H1 (cell line): ENCODE measurements around the gene SLC9A5. TPM values are rescaled to one million over a fixed set of nuclear protein-coding genes. Genes with fewer than 3 reads are reported as not detected.

Experiments used
- CTCF ChIA-PET: fragments of 300-600 bp; sonication (Branson Sonifier 250); formaldehyde crosslinking; loops from one replicate; lab custom pipeline; 2021; ENCODE audit not compliant: partially characterized antibody; lab: Charles Lee
- POLR2A ChIA-PET: fragments of 300-600 bp; sonication (Branson Sonifier 250); formaldehyde crosslinking; loops from one replicate; lab custom pipeline; 2021; ENCODE audit warnings: inconsistent platforms; ENCODE audit not compliant: partially characterized antibody; lab: Charles Lee
- DNase-seq, 2 experiments: peaks; one replicate each; pipeline versions ENCODE4 v3.0.0 to v3.0.0-alpha.2; 2010 to 2022; ENCODE audit warnings: low spot score in 2 of 2, low read depth in 1 of 2, mixed read lengths in 1 of 2
- FAIRE-seq: peaks from 2 replicates; lab custom pipeline; 2011; peaks lifted over from hg19 to GRCh38; lab: Jason Lieb, UNC
- H2AFZ ChIP-seq: 2 replicates; pipeline ENCODE4 v1.8.1; 2012; ENCODE audit warnings: low read length, inconsistent platforms
- H2AK5ac ChIP-seq: 2 replicates; pipeline ENCODE4 v1.6.1; 2013; ENCODE audit warnings: low read depth, low read length
- H2BK120ac ChIP-seq: replicated peaks from 2 replicates; pipeline ENCODE3; 2013; ENCODE audit warnings: low read depth, low read length, inconsistent platforms
- H2BK12ac ChIP-seq: 2 replicates; pipeline ENCODE4 v1.6.1; 2013; ENCODE audit warnings: low read depth, low read length
- H2BK15ac ChIP-seq: 2 replicates; pipeline ENCODE4 v1.6.1; 2013; ENCODE audit warnings: low read length
- H2BK20ac ChIP-seq: 2 replicates; pipeline ENCODE4 v1.6.1; 2013; ENCODE audit warnings: low read length
- H2BK5ac ChIP-seq: 2 replicates; pipeline ENCODE4 v1.6.1; 2013; ENCODE audit warnings: low read depth, low read length
- H3K14ac ChIP-seq: 2 replicates; pipeline ENCODE4 v1.6.1; 2013; ENCODE audit warnings: inconsistent platforms; ENCODE audit not compliant: insufficient read length
- H3K18ac ChIP-seq: 2 replicates; pipeline ENCODE4 v1.6.1; 2013; ENCODE audit warnings: low read length; ENCODE audit errors: extremely low read depth
- H3K23ac ChIP-seq: 2 replicates; pipeline ENCODE4 v1.6.1; 2013; ENCODE audit warnings: inconsistent platforms; ENCODE audit not compliant: insufficient read length
- H3K23me2 ChIP-seq: 2 replicates; pipeline ENCODE4 v1.6.1; 2013; ENCODE audit warnings: low read depth, low read length
- H3K27ac ChIP-seq: 2 replicates; pipeline ENCODE4 v1.6.1; 2011; ENCODE audit warnings: low read depth, low read length, inconsistent platforms
- H3K27me3 ChIP-seq, 4 experiments: replicated peaks in 1 of 4; 1 replicate in 1 of 4; 2 replicates in 3 of 4; pipeline versions ENCODE4 v1.6.1 to v1.8.1; 2011 to 2013; ENCODE audit warnings: low read length in 3 of 4, mild to moderate bottlenecking in 3 of 4, inconsistent platforms in 2 of 4, mixed read lengths in 2 of 4, moderate library complexity in 1 of 4; ENCODE audit not compliant: control insufficient read depth in 3 of 4, insufficient read depth in 3 of 4; ENCODE audit errors: extremely low read depth in 1 of 4
- H3K36me3 ChIP-seq, 4 experiments: 2 replicates each; pipeline versions ENCODE4 v1.6.1 to v1.8.1; 2011 to 2013; ENCODE audit warnings: mild to moderate bottlenecking in 4 of 4, low read length in 3 of 4, moderate library complexity in 2 of 4, control low read depth in 1 of 4, inconsistent platforms in 1 of 4; ENCODE audit not compliant: insufficient read depth in 4 of 4, control insufficient read depth in 2 of 4
- H3K4ac ChIP-seq: replicated peaks from 2 replicates; pipeline ENCODE3; 2013; ENCODE audit warnings: low read length, low read depth, mixed read lengths, inconsistent platforms; ENCODE audit not compliant: insufficient read length
- H3K4me1 ChIP-seq, 4 experiments: replicated peaks in 1 of 4; 1 replicate in 1 of 4; 2 replicates in 3 of 4; pipeline versions ENCODE4 v1.6.1 to v1.8.1; 2011 to 2013; ENCODE audit warnings: low read length in 3 of 4, inconsistent platforms in 2 of 4, mixed read lengths in 1 of 4; ENCODE audit not compliant: insufficient read depth in 4 of 4, control insufficient read depth in 3 of 4
- H3K4me2 ChIP-seq, 2 experiments: 2 replicates each; pipeline versions ENCODE4 v1.6.1 to v1.8.1; 2011 to 2013; ENCODE audit warnings: low read depth in 2 of 2, low read length in 2 of 2, control low read depth in 1 of 2, inconsistent platforms in 1 of 2, mild to moderate bottlenecking in 1 of 2; ENCODE audit not compliant: insufficient read depth in 1 of 2
- H3K4me3 ChIP-seq, 4 experiments: fragments of 200-600, 300-600 bp in 1 of 4; sonication (generic), shearing (Covaris generic), sonication (Bioruptor Twin) in 1 of 4; 2 replicates each; pipeline versions ENCODE4 v1.5.1 to v1.8.1; 2011 to 2016; ENCODE audit warnings: low read length in 4 of 4, low read depth in 3 of 4, control low read depth in 2 of 4, inconsistent platforms in 2 of 4, mild to moderate bottlenecking in 2 of 4, mixed read lengths in 1 of 4, moderate library complexity in 1 of 4; ENCODE audit not compliant: insufficient read depth in 2 of 4; ENCODE audit errors: extremely low read depth in 1 of 4
- H3K56ac ChIP-seq: replicated peaks from 2 replicates; pipeline ENCODE3; 2013; ENCODE audit warnings: low read depth, mild to moderate bottlenecking, mixed read lengths, low read length, inconsistent platforms; ENCODE audit not compliant: insufficient read length
- H3K79me1 ChIP-seq: 2 replicates; pipeline ENCODE4 v1.6.1; 2013; ENCODE audit warnings: low read depth, low read length, control low read depth
- H3K79me2 ChIP-seq, 2 experiments: 2 replicates each; pipeline versions ENCODE4 v1.6.1 to v1.8.1; 2012 to 2013; ENCODE audit warnings: low read length in 2 of 2, mild to moderate bottlenecking in 2 of 2, inconsistent platforms in 1 of 2; ENCODE audit not compliant: insufficient read depth in 2 of 2, control insufficient read depth in 1 of 2
- H3K9ac ChIP-seq, 4 experiments: replicated peaks in 1 of 4; 1 replicate in 1 of 4; 2 replicates in 3 of 4; pipeline versions ENCODE4 v1.6.1 to v1.8.1; 2011 to 2013; ENCODE audit warnings: low read depth in 3 of 4, low read length in 3 of 4, control low read depth in 2 of 4, mild to moderate bottlenecking in 2 of 4, moderate library complexity in 2 of 4, inconsistent platforms in 1 of 4; ENCODE audit errors: extremely low read depth in 1 of 4
- H3K9me3 ChIP-seq, 2 experiments: 2 replicates each; pipeline versions ENCODE4 v1.6.1 to v1.8.1; 2012 to 2013; ENCODE audit warnings: mild to moderate bottlenecking in 2 of 2, moderate library complexity in 2 of 2, control low read depth in 1 of 2, inconsistent platforms in 1 of 2, low read depth in 1 of 2, low read length in 1 of 2, mixed read lengths in 1 of 2; ENCODE audit not compliant: insufficient read depth in 2 of 2
- H4K20me1 ChIP-seq, 2 experiments: replicated peaks in 1 of 2; 2 replicates each; pipeline versions ENCODE3 to v1.8.1; 2011 to 2013; ENCODE audit warnings: inconsistent platforms in 2 of 2, low read length in 2 of 2, mild to moderate bottlenecking in 1 of 2; ENCODE audit not compliant: insufficient read depth in 2 of 2, control insufficient read depth in 1 of 2
- H4K5ac ChIP-seq: 2 replicates; pipeline ENCODE4 v1.6.1; 2013; ENCODE audit warnings: low read length, low read depth, mixed read lengths, inconsistent platforms; ENCODE audit not compliant: insufficient read length
- H4K8ac ChIP-seq: 2 replicates; pipeline ENCODE4 v1.8.0; 2013; ENCODE audit warnings: mild to moderate bottlenecking, moderate library complexity, low read length, inconsistent platforms; ENCODE audit not compliant: insufficient read depth; ENCODE audit errors: extremely low read depth
- H4K91ac ChIP-seq: replicated peaks from 2 replicates; pipeline ENCODE3; 2013; ENCODE audit warnings: low read length, mixed read lengths, inconsistent platforms; ENCODE audit not compliant: insufficient read length
- CEBPB ChIP-seq: IDR thresholded peaks from 2 replicates; pipeline ENCODE4 v1.6.1; 2012; ENCODE audit warnings: low read depth, low read length
- HDAC6 ChIP-seq: IDR thresholded peaks from one replicate; pipeline ENCODE4 v1.7.1; 2012; ENCODE audit warnings: low read depth, mild to moderate bottlenecking, inconsistent platforms, low read length, moderate library complexity
- KDM4A ChIP-seq: IDR thresholded peaks from one replicate; pipeline ENCODE4 v1.7.1; 2012; ENCODE audit warnings: low read depth, mild to moderate bottlenecking, moderate library complexity, low read length, inconsistent platforms; ENCODE audit not compliant: severe bottlenecking
- POU5F1 ChIP-seq: IDR thresholded peaks from 2 replicates; pipeline ENCODE4 v1.6.1; 2011; ENCODE audit warnings: low read depth, mild to moderate bottlenecking, low read length, moderate library complexity
- WGBS, 2 experiments: shearing (Covaris generic) in 1 of 2; methylation state at CpG; one replicate each; pipeline versions ENCODE4 v1.1.6 to v1.1.7; 2013 to 2015; ENCODE audit warnings: low lambda C conversion rate in 2 of 2, mixed read lengths in 2 of 2, inconsistent platforms in 1 of 2, low coverage in 1 of 2, missing lambda C conversion rate in 1 of 2; ENCODE audit not compliant: insufficient replicate concordance in 2 of 2, insufficient coverage in 1 of 2, insufficient read length in 1 of 2; ENCODE audit errors: extremely low coverage in 1 of 2, missing lambda C conversion rate in 1 of 2; 5-methylcytosine and 5-hydroxymethylcytosine counted together
- polyA plus RNA-seq, 7 experiments: library from polyadenylated mRNA; depleted of rRNA in 3 of 7; stranded (reverse) in 5 of 7; unstranded in 2 of 7; fragments of >200 nt in 5 of 7; fragments of 200-250 nt in 2 of 7; gene quantifications; 1 replicate in 5 of 7; 2 replicates in 1 of 7; 4 replicates in 1 of 7; pipeline versions ENCODE4 v1.2.1 to v1.2.3, GENCODE V29; 2011 to 2013; ENCODE audit warnings: missing spikeins in 2 of 7, mixed read lengths in 2 of 7
- total RNA-seq: library from RNA; stranded (reverse); fragmentation: NEBNext Ultra II Directional; extraction: Animal tissue kit (Norgen Biotek cat#: 25700); gene quantifications from 2 replicates; pipeline ENCODE4 v1.2.1, GENCODE V29; 2021

The SLC9A5 gene
- total and polyA plus RNA-seq, 2 of the 8 experiments (the other 6 are each of a cell fraction or from before 2014, with no cell fraction given), result 7.9 to 8.6 TPM

DNA sequence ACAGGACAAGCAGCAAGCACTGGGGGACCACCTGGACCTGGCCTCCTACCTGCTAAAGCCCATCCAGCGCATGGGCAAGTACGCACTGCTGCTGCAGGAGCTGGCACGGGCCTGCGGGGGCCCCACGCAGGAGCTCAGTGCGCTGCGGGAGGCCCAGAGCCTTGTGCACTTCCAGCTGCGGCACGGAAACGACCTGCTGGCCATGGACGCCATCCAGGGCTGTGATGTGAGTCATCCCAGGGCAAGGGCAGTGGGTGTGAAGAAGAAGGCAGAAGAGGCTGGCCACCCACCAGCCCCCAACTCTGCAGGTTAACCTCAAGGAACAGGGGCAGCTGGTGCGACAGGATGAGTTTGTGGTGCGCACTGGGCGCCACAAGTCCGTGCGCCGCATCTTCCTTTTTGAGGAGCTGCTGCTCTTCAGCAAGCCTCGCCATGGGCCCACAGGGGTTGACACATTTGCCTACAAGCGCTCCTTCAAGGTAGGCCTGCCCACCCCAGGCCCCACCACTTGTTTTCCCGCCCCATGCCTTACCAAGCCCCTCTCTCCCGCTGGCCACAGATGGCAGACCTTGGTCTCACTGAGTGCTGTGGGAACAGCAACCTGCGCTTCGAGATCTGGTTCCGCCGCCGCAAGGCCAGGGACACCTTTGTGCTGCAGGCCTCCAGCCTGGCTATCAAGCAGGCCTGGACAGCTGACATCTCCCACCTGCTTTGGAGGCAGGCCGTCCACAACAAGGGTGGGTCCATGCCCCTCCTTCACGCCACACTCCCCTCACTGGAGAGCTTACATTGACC lies 37.9 kb downstream of the SLC9A5 start:
- ChIA-PET CTCF (interaction anchor here (0.5 to 10.5 kb wide), 28 partner anchors 8 to 312 kb away, joined by 3 to 217 read pairs (median 5); partner anchors contain the start of genes KCTD19, LRRC36, TPPP3 and ZDHHC1), POLR2A (interaction anchor here (1.1 to 2.3 kb wide), 5 partner anchors 8 to 109 kb away, joined by 3 to 8 read pairs (median 3); no protein-coding TSS in a partner anchor)
- TF ChIP-seq POU5F1, result no peak
- TF ChIP-seq HDAC6, result no peak
- no peak for TF ChIP-seq KDM4A
- TF ChIP-seq CEBPB, result no peak
- 90% methylated on average over 25 of the region's 28 CpGs; no CpG with 5 or more reads in 1 of the 2 experiments for WGBS, 2 experiments
- no peak overlapping the region for H2AFZ ChIP-seq
- H3K14ac ChIP-seq, result no peak overlapping the region
- H3K79me2 ChIP-seq, result no peaks in the 10 kb centered on the region
- H4K5ac ChIP-seq, result no peak overlapping the region
- H3K4ac ChIP-seq, result no peak overlapping the region
- peaks cover 2 to 9% of the 10 kb centered on the region in 2 experiments for H4K20me1 ChIP-seq
- no peak overlapping the region for H4K91ac ChIP-seq
- H3K4me3 ChIP-seq, result no peak overlapping the region
- no peaks in the 10 kb centered on the region for H3K9me3 ChIP-seq
- no peak for DNase-seq
- peaks cover 0 to 2% (median 0%) of the 10 kb centered on the region in 4 experiments; a peak in 1 of 7 replicates for H3K4me1 ChIP-seq
- H2BK15ac ChIP-seq, result no peak overlapping the region
- no peak overlapping the region for H3K18ac ChIP-seq
- no peak overlapping the region for H2BK20ac ChIP-seq
- FAIRE-seq, result no peak
- H3K23ac ChIP-seq, result no peak overlapping the region
- no peak overlapping the region for H3K27ac ChIP-seq
- no peak overlapping the region for H2BK5ac ChIP-seq
- no peaks in the 10 kb centered on the region for H3K79me1 ChIP-seq
- no peak overlapping the region for H2BK12ac ChIP-seq
- H3K23me2 ChIP-seq, result no peaks in the 10 kb centered on the region
- no peak overlapping the region for H3K9ac ChIP-seq
- no peak overlapping the region for H2BK120ac ChIP-seq
- H3K56ac ChIP-seq, result no peak overlapping the region
- H3K4me2 ChIP-seq, result no peak overlapping the region
- no peaks in the 10 kb centered on the region; a peak in 1 of 7 replicates for H3K27me3 ChIP-seq
- no peak overlapping the region; the same call in 1 of the 2 replicates for H4K8ac ChIP-seq
- H2AK5ac ChIP-seq, result no peak overlapping the region
- no peaks in the 10 kb centered on the region for H3K36me3 ChIP-seq
